Measurements from ENCODE around the gene TNNT3. TPM values are rescaled to one million over a fixed set of nuclear protein-coding genes. Genes with fewer than 3 reads are reported as not detected.

TNNT3 gene
- total RNA-seq, 1 experiment from 2014 or later, result not detected

GRCh38 chr11:1888347-1888753, 31.2 kb upstream of the TNNT3 start:
- intact Hi-C loops (cut with micrococcal nuclease), result no loop called here
- H3K4me3 Mint-ChIP-seq (ENCODE audit: unreplicated experiment), result no peak overlapping the region
- no peak overlapping the region for H3K27ac Mint-ChIP-seq (ENCODE audit: low read depth, unreplicated experiment)
- no peak for DNase-seq (ENCODE audit: unreplicated experiment)
- peaks cover 12% of the 10 kb centered on the region for H3K27me3 Mint-ChIP-seq (ENCODE audit: insufficient read depth, unreplicated experiment)
- no TSS peak for BruUV-seq (replicated peaks)
- no peaks in the 10 kb centered on the region for H3K36me3 Mint-ChIP-seq (ENCODE audit: insufficient read depth, unreplicated experiment)
- no peak for TF ChIP-seq CTCF (IDR thresholded peaks at IDR 0.05; ENCODE audit: unreplicated experiment)
- ChIA-PET CTCF (interaction anchor here (0.6 kb wide), 1 partner anchor 12 kb away, joined by 5 read pairs; no protein-coding TSS in a partner anchor), POLR2A (no interaction called here)
- H3K4me1 Mint-ChIP-seq (ENCODE audit: insufficient read depth, unreplicated experiment), result no peaks in the 10 kb centered on the region
- H3K9me3 Mint-ChIP-seq (ENCODE audit: unreplicated experiment), result peaks cover 10% of the 10 kb centered on the region

- POLR2A ChIA-PET, result interaction anchor here (0.7 kb wide), 1 partner anchor 114 kb away, joined by 3 read pairs; no protein-coding TSS in a partner anchor
- no peaks in the 10 kb centered on the region for H3K4me1 Mint-ChIP-seq (ENCODE audit: insufficient read depth, unreplicated experiment)
- intact Hi-C loops (cut with micrococcal nuclease), result no loop called here
- H3K27ac Mint-ChIP-seq (ENCODE audit: low read depth, unreplicated experiment), result no peak overlapping the region
- peaks cover 16% of the 10 kb centered on the region for H3K27me3 Mint-ChIP-seq (ENCODE audit: insufficient read depth, unreplicated experiment)
- no peaks in the 10 kb centered on the region for H3K36me3 Mint-ChIP-seq (ENCODE audit: insufficient read depth, unreplicated experiment)
- DNase-seq (ENCODE audit: unreplicated experiment), result no peak
- BruUV-seq (replicated peaks), result no TSS peak
- no peak for TF ChIP-seq CTCF (IDR thresholded peaks at IDR 0.05; ENCODE audit: unreplicated experiment)
- H3K9me3 Mint-ChIP-seq (ENCODE audit: unreplicated experiment), result peaks cover 15% of the 10 kb centered on the region
- H3K4me3 Mint-ChIP-seq (ENCODE audit: unreplicated experiment), result no peak overlapping the region
- CTCF ChIA-PET, result interaction anchor here (0.6 to 0.7 kb wide), 4 partner anchors 63 to 263 kb away, joined by 3 to 5 read pairs (median 3); no protein-coding TSS in a partner anchor
Measured at GRCh38 chr11:1888811-1889210, 30.7 kb upstream of the TNNT3 start.

- TF ChIP-seq CTCF (IDR thresholded peaks at IDR 0.05; ENCODE audit: unreplicated experiment), result no peak
- H3K27ac Mint-ChIP-seq (ENCODE audit: low read depth, unreplicated experiment), result no peak overlapping the region
- H3K36me3 Mint-ChIP-seq (ENCODE audit: insufficient read depth, unreplicated experiment), result no peaks in the 10 kb centered on the region
- ChIA-PET POLR2A (interaction anchor here (0.7 kb wide), 1 partner anchor 113 kb away, joined by 3 read pairs; no protein-coding TSS in a partner anchor), CTCF (interaction anchor here (0.6 to 0.7 kb wide), 5 partner anchors 16 to 263 kb away, joined by 3 to 5 read pairs (median 3); no protein-coding TSS in a partner anchor)
- peaks cover 20% of the 10 kb centered on the region for H3K27me3 Mint-ChIP-seq (ENCODE audit: insufficient read depth, unreplicated experiment)
- peaks cover 17% of the 10 kb centered on the region for H3K9me3 Mint-ChIP-seq (ENCODE audit: unreplicated experiment)
- H3K4me1 Mint-ChIP-seq (ENCODE audit: insufficient read depth, unreplicated experiment), result no peaks in the 10 kb centered on the region
- DNase-seq (ENCODE audit: unreplicated experiment), result no peak
- BruUV-seq (replicated peaks), result no TSS peak
- no peak overlapping the region for H3K4me3 Mint-ChIP-seq (ENCODE audit: unreplicated experiment)
- intact Hi-C loops (cut with micrococcal nuclease), result no loop called here
Measured at GRCh38 chr11:1889224-1889930, 30.1 kb upstream of the TNNT3 start.

- Mint-ChIP-seq H3K36me3 (ENCODE audit: insufficient read depth, unreplicated experiment) (no peaks in the 10 kb centered on the region), H3K4me3 (ENCODE audit: unreplicated experiment) (no peak overlapping the region), H3K9me3 (ENCODE audit: unreplicated experiment) (peaks cover 17% of the 10 kb centered on the region), H3K27me3 (ENCODE audit: insufficient read depth, unreplicated experiment) (peaks cover 20% of the 10 kb centered on the region), H3K4me1 (ENCODE audit: insufficient read depth, unreplicated experiment) (no peaks in the 10 kb centered on the region), H3K27ac (ENCODE audit: low read depth, unreplicated experiment) (no peak overlapping the region)
- ChIA-PET POLR2A (no interaction called here), CTCF (interaction anchor here (0.6 to 1.5 kb wide), 3 partner anchors 8 to 111 kb away, joined by 3 to 4 read pairs (median 3); no protein-coding TSS in a partner anchor)
- TF ChIP-seq CTCF (IDR thresholded peaks at IDR 0.05; ENCODE audit: unreplicated experiment), result no peak
- no TSS peak for BruUV-seq (replicated peaks)
- intact Hi-C loops (cut with micrococcal nuclease), result no loop called here
- DNase-seq (ENCODE audit: unreplicated experiment), result no peak
Measured at GRCh38 chr11:1889941-1890855, 29.3 kb upstream of the TNNT3 start.

Measured in MCF 10A (cell line).